GM10266 (cell line): ENCODE measurements around the gene EIF2D.

ENCODE experiments used
- DNase-seq: peaks from one replicate; pipeline ENCODE4 v3.0.0; 2012; ENCODE audit errors: extremely low spot score
- CTCF ChIP-seq: IDR thresholded peaks from 2 replicates; pipeline ENCODE4 v1.5.1; 2012; ENCODE audit warnings: mild to moderate bottlenecking, low read depth; ENCODE audit not compliant: control insufficient read depth, insufficient read depth; ENCODE audit errors: missing control alignments

EIF2D gene

GRCh38 chr1:206566999-206567398, 45.3 kb downstream of the EIF2D start:
- no peak for DNase-seq

GRCh38 chr1:206565995-206566394, 46.3 kb downstream of the EIF2D start:
- TF ChIP-seq CTCF, result no peak
- DNase-seq, result no peak

More at GRCh38 chr1:206566999-206567398, 45.3 kb downstream of the EIF2D start:
- no peak for TF ChIP-seq CTCF

GRCh38 chr1:206563367-206564207, 48.7 kb downstream of the EIF2D start:
- TF ChIP-seq CTCF, result no peak
- DNase-seq, result no peak

- no peak for TF ChIP-seq CTCF
These were observed 52.1 kb downstream of the EIF2D start for GRCh38 chr1:206560007-206560716.

GRCh38 chr1:206559672-206559995, 52.6 kb downstream of the EIF2D start:
- no peak for TF ChIP-seq CTCF
- DNase-seq, result no peak

More at GRCh38 chr1:206560007-206560716, 52.1 kb downstream of the EIF2D start:
- no peak for DNase-seq

GRCh38 chr1:206558794-206559671, 53.2 kb downstream of the EIF2D start:
- TF ChIP-seq CTCF, result no peak
- DNase-seq, result no peak
